NCI-H1436 treated with DMSO at 0.1 percent for 48 hours (cell line): ENCODE measurements around the gene DPP9.

ENCODE experiments used
- DNase-seq: peaks from one replicate; lab custom pipeline; 2025; lab: John Stamatoyannopoulos, UW

The DPP9 gene

DNA sequence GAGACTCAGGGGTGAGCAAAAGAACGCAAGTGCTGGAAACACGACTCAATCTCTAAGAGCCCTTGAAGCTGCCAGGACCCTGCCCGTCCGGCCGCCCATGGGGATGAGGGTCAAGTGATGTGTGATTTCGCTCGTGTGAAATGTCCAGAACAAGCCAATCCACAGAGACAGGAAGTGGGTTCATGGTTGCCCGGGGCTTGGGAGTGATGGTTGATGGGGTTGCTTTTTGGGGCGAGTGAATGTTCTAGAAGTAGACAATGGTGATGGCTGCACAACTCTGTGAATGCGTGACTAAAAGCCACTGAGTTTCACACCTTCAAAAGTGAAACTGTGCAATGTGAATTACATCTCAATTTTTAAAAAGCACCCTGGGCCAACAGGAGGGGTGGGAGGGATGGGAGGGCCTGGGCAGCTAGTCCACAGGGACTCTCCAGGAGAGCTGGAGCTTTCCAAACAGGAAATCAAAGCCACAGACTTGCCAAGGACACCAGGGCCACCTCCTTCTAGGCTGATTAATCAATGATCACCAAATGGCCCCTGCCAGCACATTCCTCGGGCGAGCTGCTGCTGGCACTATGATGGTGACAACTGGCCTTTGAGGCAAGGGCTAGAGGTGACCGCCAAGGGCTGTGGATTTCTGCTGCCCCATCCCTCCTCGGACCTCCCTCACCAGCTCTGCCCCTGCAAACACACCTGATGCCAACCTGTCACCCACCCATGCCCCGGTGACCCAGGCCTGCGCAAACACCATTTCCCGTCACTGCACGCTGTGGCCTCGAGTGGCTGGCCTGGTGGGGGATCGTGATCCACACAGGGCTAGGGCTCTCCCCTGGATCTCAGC is 14.0 kb downstream of the DPP9 start:
- no peak for DNase-seq

DNA sequence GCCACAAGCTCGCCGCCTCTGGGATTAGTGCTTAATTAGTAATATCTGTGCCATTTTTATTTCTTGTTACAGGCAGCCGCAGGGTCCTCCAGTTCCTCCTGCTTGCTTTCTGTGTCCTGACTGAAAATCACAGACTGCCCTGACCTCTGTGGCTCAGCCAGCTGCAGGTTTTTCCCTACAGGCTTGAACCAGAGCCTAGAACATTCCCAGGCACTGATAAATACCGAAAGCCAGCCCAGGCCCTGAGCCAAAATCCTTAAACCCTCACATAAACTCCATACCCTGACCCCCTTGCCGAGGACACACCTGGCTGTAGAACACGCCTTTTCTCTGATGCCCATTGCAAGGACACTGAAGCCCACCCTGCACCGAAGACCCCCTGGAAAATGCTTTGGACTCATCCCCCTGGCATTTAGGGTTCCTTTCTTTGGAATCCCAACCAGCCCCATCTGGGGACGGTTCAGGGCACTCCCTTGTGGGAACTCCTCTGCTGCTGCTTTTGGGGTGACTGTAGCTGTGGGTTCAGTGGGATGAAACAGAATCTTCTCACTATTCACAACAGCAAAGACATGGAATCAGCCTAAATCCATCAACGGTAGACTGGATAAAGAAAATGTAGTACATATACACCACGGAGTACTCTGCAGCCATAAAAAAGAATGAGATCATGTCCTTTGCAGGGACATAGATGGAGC is 15.5 kb downstream of the DPP9 start:
- DNase-seq, result no peak

DNA sequence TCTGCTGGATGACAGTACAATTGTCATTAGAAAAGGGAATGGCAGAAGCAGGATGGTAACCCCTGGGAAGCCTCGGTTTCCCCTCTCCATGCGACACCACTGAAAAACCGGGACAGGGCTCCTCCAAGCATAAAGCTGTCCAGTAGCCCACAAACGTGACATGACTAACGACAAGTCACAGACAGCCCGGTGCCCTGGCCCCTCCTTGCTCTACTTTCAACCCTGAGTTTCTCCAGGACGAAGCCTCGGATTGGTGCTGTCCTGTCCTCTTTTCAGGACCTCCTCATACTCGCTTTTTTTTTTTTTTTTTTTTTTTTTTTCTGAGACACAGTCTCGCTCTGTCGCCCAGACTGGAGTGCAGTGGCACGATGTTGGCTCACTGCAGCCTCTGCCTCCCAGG is 16.3 kb downstream of the DPP9 start:
- no peak for DNase-seq

DNA sequence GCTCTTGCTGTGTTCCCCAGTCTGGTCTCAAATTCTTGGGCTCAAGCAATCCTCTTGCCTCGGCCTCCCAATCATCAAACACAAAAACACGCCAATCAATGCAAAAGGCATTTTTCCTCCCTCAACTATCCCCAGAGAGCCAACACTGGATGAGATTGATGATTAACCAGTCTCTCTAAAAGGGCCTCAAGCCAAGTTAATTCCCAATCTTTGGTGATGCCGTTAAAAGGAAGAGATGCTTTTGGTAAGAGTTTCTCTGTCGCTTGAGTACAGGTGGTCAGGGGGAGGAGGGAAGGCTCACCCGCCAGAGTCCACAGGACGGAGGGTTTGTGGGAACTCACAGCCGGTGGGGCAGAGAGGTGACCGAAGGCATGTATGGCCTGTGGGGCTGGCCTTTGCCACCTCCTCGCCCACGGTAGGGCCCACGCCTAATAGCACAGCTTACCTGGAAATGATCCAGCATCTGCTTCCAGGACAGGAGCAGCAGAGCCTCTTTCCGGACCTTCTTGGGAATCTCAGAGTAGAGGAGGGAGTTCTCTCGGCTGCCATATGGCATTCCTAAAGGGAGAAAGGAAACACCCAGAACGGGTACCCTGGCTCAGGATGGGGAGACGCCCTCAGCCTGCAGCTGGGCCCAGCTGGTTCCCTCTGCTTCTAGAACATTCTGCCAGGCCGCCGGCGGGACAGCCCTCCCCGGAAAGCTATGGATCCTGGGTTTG is 18.1 kb downstream of the DPP9 start:
- DNase-seq, result no peak

DNA sequence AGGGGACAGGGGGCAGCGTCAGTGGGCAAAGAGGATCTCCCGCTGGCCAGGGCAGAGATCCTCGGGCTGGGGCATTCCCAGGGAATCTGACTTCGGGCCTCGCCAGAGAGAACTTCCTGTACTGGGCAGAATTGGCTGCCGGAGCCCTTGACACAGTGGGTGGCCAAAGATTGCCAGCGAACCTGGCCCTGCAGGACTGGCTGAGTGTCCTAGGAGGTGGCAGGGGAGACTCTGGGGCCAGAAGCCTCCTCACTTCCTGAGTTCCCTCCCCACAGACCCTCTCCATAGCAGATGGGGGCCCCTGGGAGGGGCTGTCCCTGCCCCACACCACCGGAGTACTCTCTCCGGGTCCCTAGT is 19.3 kb downstream of the DPP9 start:
- DNase-seq, result no peak

DNA sequence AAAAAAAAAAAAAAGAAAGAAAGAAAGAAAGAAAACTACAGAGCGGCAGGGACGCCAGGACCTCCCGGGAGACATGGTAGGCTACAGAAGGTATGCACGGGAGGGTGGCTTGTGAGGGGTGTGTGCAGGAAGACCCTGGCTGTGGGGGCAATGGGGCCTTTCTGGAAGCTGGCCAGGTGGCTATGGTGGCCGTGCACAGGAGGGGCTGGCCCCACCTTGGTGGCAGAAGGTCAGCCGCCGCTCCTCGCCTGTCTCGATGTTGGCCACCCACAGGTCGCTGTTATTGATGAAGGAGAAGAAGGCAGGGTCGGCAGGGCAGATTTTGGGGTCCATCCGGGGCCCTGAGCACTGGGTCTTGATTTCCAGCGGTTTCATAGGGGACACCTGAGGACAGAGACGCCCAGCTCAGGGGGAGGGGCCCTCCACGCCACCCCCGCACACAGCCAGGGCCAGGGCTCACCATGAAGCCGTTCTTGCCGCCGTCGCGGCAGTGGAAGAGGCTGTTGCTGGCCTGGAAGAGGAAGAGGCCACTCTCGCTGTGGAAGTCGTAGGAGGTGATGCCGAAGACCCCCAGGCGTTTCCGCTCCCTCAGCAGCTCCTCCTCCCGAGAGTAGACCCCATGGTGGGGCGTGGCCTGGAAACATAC is 19.8 kb downstream of the DPP9 start:
- no peak for DNase-seq

DNA sequence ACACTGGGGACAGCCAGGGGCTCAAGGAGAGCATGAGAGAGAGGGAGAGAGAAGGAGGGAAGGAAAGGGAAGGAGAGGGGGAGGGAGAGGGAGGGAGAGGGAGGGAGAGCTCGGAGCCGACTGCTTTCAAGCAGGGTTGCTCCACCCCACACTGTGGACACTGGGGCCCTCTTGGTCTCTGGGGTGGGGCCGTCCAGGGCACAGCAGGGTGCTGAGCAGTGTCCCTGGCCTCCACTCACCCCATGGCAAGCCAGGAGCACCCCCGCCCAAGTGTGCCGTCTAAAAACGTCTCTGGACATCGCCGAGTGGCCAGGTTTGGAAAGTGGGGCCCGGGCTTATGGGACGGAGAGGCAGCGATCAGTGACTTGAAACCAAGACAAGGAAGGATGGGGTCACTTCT is 20.9 kb downstream of the DPP9 start:
- DNase-seq, result no peak

DNA sequence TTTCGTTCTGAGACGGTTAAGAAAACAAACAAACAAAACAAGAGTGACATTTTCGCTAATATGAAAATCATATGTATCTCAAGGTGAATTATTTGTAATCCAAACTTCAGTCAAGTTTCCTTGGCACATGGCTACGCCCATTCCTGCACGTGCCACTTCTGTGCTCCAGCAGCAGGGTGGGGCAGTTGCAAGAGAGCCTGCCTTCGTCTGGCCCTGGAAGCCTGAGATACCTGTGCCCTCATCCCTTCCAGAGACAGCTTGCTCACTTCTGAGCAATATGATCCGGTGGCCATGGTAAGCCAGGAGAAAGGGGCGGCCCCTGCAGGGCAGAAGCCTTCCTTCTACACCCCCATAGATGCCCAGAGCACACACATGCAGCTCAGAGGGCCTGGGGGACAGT is 22.1 kb downstream of the DPP9 start:
- DNase-seq, result no peak

DNA sequence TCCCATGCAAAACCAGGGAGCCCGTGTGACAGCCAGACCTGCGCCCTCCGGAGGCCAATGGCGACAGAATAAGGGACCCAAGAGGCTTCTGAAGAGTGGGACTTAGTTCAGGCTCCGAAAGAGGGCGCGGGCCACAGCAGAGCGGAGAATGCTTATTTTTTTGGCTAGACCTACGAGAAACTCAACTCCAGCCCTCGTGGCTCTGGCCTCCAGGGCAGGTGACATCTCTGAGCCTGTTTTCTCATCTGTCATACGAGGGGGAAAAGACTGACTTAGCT is 23.0 kb downstream of the DPP9 start:
- no peak for DNase-seq

DNA sequence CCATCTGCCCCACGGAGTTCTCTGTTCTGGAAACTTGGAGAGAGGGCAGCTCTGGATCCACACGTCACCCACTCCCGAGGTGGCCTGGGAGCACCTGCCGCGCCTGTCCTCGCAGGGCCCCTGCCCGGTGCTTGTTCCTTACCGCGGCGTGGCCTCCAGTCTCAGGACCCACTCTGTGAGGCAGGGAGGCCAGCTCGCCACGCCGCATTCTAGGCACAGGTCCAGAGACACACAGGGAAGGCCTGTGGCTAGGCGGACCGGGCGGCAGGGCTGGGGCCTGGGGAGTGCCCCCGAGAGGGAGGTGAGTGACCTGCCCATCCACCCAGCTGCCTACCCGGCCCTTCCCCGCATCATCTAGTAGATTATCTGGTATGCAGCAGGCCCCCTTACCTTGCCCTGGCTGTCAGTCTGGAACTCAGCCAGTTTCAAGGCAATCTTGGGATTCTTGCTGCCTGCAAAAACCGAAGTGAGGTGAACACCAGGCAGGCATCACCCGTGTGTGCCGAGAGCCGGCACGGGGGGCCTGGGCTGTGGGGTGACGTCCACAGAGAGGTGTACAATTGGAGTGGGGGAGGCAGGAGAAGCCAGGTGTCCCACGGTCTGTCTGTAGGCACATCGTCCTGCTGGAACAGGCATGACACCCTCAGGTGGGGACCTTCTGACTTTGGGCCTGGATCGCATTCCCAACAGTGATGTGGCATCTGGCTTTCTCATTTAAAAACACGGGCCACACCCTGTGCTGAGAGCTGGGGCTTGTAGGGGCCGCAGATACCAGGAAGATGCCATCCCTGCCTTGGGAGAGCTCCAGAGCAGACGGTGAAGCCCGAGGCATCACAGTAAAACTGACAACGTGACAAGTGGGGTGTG is 23.6 kb downstream of the DPP9 start:
- DNase-seq, result no peak

DNA sequence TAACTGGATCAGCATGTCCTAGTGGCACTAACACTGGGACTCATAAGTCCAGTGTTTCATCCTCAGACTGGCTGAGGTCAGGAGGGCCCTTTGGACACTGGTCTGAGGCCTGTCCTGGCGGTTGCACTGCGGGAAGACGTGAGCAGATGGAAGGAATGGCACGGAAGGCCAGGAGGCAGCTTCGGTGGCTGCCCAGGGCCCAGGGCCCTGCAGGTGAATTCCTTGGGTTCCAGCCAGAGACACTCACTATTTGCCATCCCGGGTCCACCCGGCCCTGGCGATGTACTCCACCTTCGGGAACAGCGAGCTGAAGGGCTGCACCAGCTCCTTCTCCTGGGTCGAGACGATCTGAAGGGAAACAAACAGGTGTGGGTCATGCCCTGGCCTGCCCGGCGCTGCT is 26.3 kb downstream of the DPP9 start:
- no peak for DNase-seq

DNA sequence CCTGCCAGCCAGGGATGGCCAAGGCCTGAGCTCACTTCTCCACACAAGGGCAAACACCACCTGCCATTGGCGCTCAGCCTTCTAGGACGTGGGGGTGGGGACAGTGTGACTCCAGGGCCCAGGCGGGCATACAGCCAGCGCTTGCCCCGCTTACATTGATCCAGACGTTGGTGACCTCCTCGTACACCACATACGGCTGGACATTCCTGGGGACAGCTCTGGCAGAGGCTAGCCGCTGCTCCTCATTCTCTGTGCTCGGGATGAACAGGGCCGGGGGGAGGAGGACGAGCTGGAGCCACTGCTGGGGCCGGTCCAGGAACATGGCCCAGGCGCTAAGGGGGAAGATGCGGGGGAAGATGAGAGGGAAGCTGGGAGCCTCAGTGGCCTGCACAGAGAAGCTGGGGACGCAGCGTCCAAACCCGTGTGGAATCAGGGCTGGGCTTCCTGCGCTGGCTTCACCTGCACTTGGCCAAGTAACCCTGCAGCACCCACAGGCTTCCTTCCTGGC is 28.4 kb downstream of the DPP9 start:
- DNase-seq, result no peak

DNA sequence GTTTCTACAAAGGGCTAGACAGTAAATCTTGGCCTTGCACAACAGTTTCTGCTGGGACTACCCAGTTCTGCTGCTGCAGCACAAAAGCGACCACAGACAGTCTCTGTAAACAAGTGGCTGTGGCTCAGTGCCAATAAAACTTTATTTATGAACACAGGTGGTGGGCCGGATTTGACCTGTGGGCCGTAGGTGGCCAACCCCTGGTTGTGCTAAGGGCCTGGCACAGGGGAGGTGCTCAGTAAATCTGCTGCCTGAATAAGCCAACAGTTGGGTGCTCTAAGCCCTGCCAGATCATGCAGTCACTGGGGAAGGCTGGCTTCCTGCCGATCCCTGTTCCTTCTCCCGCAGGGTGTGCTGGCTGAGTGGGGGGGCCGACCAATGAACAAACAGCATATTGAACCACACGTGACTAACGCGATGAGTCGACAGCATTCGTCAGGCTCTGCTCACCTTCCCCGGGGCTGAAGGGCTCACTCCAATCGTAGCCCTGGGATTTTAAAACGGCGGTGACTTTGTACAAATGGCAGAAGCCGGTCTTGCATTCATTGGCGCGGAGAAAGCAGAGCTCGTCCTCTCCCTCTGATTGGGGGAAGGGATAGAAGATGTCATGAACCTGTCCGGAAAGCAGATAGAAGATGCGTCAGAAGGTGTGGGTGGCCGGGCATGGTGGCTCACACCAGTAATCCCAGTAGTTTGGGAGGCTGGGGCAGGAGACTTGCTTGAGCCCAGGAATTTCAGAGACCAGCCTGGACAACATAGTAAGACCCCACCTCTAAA is 29.2 kb downstream of the DPP9 start:
- no peak for DNase-seq

DNA sequence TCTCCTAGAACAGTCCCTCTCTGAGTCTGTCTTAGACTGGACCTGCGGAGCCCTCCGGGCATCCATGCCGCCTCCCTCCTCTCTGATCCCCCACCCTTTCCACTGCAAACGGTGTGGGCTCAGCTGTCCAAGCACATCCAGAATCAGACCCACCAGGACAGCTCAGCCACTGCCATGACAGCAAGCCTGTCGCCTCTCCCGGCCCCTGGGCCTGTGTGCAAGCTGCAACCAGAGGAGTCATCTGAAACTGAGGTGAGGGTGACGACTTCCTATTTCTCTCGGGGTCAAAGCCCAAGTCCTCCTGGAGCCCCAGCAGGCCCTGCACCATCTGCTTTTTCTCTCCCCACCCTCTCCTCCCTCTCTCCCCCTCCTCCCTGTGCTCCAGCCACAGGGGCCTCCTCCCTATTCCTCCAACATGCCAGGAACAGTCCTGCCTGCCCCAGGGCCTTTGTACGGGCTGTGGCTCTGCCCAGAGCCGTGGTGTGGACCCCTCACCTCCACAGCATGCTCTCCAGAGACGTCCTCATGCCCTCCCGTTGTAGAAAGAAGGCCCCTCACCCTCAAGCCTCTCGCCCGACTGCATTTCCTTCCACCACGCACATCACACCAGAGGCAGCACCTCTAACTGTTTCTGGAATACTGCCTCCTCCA is 30.0 kb downstream of the DPP9 start:
- DNase-seq, result no peak

DNA sequence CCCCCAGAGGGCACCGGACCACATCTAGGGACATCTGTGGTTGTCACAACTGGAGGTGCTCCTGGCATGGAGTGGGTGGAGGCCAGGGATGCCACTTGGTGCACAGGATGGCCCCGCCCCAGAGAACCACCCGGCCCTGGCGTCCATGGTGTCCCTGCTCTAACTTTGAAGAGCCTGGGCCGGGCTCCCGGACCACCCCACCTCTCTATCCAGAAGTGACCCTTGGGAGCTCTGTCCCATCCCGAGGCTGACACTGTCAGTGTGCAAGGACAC is 30.6 kb downstream of the DPP9 start:
- no peak for DNase-seq

DNA sequence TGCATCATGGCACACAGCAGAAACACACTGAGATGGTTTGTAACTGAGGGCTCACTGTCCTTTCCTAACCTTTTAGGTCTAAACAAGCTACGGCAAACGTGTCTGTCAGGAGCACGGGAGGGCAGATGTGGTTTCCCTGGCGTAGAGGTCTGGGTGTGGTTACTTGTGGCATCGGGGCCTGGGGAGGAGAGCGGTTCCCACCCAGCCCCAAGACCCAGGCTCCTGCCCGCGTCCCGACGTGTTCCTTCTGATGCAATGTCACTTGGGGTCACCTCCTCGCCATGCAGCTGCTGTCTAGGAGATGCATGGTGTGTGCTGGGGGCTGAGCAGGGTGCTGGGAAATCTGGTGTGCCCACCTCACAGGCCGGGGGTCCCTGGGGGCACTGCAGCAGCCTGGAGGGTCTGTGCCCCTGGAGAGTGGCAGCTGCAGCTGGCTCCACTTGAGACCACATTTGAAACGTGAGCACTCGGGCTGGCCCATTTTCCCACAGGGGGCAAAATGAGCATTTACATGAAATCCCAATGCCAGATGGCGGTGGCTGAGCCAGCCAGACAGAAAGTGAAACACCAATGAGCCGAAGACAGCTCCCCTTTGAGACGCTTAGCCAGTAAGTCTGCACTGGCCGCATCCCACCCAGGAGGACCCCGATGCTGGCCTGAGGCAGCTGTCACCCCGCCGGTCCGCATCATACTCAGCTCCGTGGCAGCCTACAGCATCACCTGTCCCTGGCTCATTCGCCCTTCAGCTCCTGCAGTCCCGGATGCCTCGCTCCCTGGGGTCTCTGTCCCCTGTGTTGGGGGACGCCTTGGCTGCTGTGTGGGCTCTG is 31.2 kb downstream of the DPP9 start:
- DNase-seq, result no peak

DNA sequence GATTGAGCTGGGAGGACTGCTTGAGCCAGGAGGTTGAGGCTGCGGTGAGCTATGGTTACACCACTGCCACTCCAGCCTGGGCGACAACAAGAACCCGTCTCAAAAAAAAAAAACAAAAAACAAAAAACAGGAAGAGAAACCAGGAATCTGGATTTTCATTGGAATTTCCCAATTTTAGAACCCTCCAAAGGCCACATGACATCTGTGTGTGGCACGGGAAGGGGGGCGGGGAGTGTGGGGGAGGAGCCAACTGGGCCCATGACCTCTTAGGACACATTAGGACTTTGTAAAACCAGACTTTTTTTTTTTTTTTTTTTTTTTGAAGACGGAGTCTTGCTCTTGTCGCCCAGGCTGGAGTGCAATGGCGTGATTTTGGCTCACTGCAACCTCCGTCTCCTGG is 32.3 kb downstream of the DPP9 start:
- no peak for DNase-seq

DNA sequence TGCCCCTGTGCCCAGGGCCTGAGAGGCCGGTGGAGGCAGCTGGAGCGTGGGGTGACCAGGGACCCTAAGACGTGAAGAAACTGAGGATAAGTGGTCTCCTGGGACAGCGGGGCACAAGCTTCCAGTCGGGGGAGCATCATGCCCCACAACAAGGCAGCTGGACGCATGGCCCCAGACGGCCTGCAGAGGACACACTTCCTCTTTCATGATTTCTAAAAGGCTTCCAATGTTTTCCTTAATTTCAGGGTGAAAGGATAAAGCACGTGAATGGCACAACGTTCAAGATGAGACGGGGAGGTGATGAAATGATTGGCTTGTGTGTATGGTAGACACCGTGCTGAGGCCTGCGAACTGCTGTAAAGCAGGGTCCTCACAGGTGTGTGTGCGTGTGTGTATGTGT is 33.3 kb downstream of the DPP9 start:
- DNase-seq, result no peak

DNA sequence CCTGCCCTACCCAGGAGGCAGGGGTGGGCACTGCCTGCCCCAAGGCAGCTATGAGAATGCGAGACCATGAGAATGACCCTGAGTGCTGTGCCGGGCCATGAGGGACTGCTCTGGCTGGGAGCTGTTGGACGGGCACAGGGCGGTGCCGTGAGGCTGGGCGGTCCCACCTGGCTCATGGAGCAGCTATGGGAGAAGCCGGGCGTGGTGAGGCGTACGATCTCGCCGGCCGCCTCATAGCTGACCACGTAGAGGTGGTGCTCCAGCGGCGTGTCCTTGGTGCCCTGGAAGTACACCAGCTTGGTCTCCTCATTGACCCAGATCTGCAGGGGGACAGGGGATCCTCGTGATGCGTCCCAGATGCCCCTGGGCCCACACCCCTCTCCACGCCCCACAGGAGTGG is 34.2 kb downstream of the DPP9 start:
- no peak for DNase-seq

DNA sequence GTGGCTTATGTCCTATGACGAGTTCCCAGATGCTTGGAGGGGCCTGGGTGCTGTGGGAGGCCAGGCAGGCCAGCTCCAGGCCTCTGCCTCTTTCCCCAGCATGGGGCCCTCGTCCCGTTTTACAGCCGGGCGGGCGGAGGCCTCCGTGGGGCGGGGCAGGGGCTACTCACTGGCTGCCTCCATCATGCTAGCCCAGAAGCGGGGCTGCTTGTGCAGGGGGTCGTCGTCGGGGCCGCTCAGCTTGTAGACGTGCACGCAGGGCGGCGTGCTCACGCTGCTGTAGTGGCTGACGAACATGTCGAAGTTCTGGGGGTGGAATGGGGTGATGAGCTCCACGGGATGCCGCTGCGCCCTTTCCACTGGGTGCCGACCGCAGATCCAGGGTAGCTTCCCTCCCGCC is 35.1 kb downstream of the DPP9 start:
- no peak for DNase-seq
